ENCODE data around the gene GALNT3.

Gene GALNT3

GRCh38 chr2:165757906-165758675 lies 36.0 kb downstream of the GALNT3 start:
- H4K20me1 ChIP-seq (ENCODE audit: low read depth, low read length) = no peaks in the 10 kb centered on the region
- H3K27ac ChIP-seq (ENCODE audit: low read depth, low read length) = no peak overlapping the region
- H3K4me3 ChIP-seq (ENCODE audit: insufficient read depth, low read length, poor library complexity, severe bottlenecking) = no peak overlapping the region
- no peaks in the 10 kb centered on the region for H3K9me3 ChIP-seq (ENCODE audit: insufficient read depth, low read length)
- H3K79me2 ChIP-seq (ENCODE audit: insufficient read depth, low read length) = no peaks in the 10 kb centered on the region
- H3K9ac ChIP-seq (ENCODE audit: low read length) = no peak overlapping the region
- no peaks in the 10 kb centered on the region for H3F3A ChIP-seq (ENCODE audit: insufficient read depth)
- H3K9me2 ChIP-seq (replicated peaks; ENCODE audit: insufficient read depth, low read length) = no peaks in the 10 kb centered on the region
- H3K4me2 ChIP-seq (ENCODE audit: low read depth, low read length, poor library complexity, severe bottlenecking) = no peak overlapping the region
- no peaks in the 10 kb centered on the region for H3K36me3 ChIP-seq (ENCODE audit: low read length)
- no peak overlapping the region for H2AFZ ChIP-seq (ENCODE audit: low read depth, low read length, severe bottlenecking)
- no peak for TF ChIP-seq EZH2phosphoT487 (conservative IDR thresholded peaks at IDR 0.05; ENCODE audit: low read length)
- TF ChIP-seq, protein P1, sequence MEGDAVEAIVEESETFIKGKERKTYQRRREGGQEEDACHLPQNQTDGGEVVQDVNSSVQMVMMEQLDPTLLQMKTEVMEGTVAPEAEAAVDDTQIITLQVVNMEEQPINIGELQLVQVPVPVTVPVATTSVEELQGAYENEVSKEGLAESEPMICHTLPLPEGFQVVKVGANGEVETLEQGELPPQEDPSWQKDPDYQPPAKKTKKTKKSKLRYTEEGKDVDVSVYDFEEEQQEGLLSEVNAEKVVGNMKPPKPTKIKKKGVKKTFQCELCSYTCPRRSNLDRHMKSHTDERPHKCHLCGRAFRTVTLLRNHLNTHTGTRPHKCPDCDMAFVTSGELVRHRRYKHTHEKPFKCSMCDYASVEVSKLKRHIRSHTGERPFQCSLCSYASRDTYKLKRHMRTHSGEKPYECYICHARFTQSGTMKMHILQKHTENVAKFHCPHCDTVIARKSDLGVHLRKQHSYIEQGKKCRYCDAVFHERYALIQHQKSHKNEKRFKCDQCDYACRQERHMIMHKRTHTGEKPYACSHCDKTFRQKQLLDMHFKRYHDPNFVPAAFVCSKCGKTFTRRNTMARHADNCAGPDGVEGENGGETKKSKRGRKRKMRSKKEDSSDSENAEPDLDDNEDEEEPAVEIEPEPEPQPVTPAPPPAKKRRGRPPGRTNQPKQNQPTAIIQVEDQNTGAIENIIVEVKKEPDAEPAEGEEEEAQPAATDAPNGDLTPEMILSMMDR (IDR thresholded peaks at IDR 0.05; ENCODE audit: insufficient read depth, low read length, poor library complexity, severe bottlenecking) = no peak
- no peaks in the 10 kb centered on the region for H3K27me3 ChIP-seq (ENCODE audit: low read length)

GRCh38 chr2:165746501-165746900 lies 47.5 kb downstream of the GALNT3 start:
- H3K9ac ChIP-seq (ENCODE audit: low read length) = no peak overlapping the region
- H3K36me3 ChIP-seq (ENCODE audit: low read length) = no peaks in the 10 kb centered on the region
- no peak overlapping the region for H3K4me2 ChIP-seq (ENCODE audit: low read depth, low read length, poor library complexity, severe bottlenecking)
- TF ChIP-seq, protein P1 (IDR thresholded peaks at IDR 0.05; ENCODE audit: insufficient read depth, low read length, poor library complexity, severe bottlenecking) = no peak
- TF ChIP-seq EZH2phosphoT487 (conservative IDR thresholded peaks at IDR 0.05; ENCODE audit: low read length) = no peak
- H2AFZ ChIP-seq (ENCODE audit: low read depth, low read length, severe bottlenecking) = no peak overlapping the region
- no peaks in the 10 kb centered on the region for H3K9me2 ChIP-seq (replicated peaks; ENCODE audit: insufficient read depth, low read length)
- H3K27ac ChIP-seq (ENCODE audit: low read depth, low read length) = no peak overlapping the region
- H3K27me3 ChIP-seq (ENCODE audit: low read length) = no peaks in the 10 kb centered on the region
- H3K79me2 ChIP-seq (ENCODE audit: insufficient read depth, low read length) = no peaks in the 10 kb centered on the region
- H3K9me3 ChIP-seq (ENCODE audit: insufficient read depth, low read length) = no peaks in the 10 kb centered on the region
- no peaks in the 10 kb centered on the region for H4K20me1 ChIP-seq (ENCODE audit: low read depth, low read length)
- H3K4me3 ChIP-seq (ENCODE audit: insufficient read depth, low read length, poor library complexity, severe bottlenecking) = no peak overlapping the region
- no peaks in the 10 kb centered on the region for H3F3A ChIP-seq (ENCODE audit: insufficient read depth)

GRCh38 chr2:165745916-165746315 lies 48.1 kb downstream of the GALNT3 start:
- no peaks in the 10 kb centered on the region for H3K9me2 ChIP-seq (replicated peaks; ENCODE audit: insufficient read depth, low read length)
- TF ChIP-seq EZH2phosphoT487 (conservative IDR thresholded peaks at IDR 0.05; ENCODE audit: low read length) = no peak
- TF ChIP-seq, protein P1 (IDR thresholded peaks at IDR 0.05; ENCODE audit: insufficient read depth, low read length, poor library complexity, severe bottlenecking) = no peak
- H3K9ac ChIP-seq (ENCODE audit: low read length) = no peak overlapping the region
- H3F3A ChIP-seq (ENCODE audit: insufficient read depth) = no peaks in the 10 kb centered on the region
- no peaks in the 10 kb centered on the region for H4K20me1 ChIP-seq (ENCODE audit: low read depth, low read length)
- H3K79me2 ChIP-seq (ENCODE audit: insufficient read depth, low read length) = no peaks in the 10 kb centered on the region
- H3K9me3 ChIP-seq (ENCODE audit: insufficient read depth, low read length) = no peaks in the 10 kb centered on the region
- H3K27me3 ChIP-seq (ENCODE audit: low read length) = no peaks in the 10 kb centered on the region
- no peak overlapping the region for H3K4me3 ChIP-seq (ENCODE audit: insufficient read depth, low read length, poor library complexity, severe bottlenecking)
- H2AFZ ChIP-seq (ENCODE audit: low read depth, low read length, severe bottlenecking) = no peak overlapping the region
- H3K27ac ChIP-seq (ENCODE audit: low read depth, low read length) = no peak overlapping the region
- no peak overlapping the region for H3K4me2 ChIP-seq (ENCODE audit: low read depth, low read length, poor library complexity, severe bottlenecking)
- H3K36me3 ChIP-seq (ENCODE audit: low read length) = no peaks in the 10 kb centered on the region
